Fibroblast of lung (primary cell): Measurements from ENCODE around the gene NDUFA11. TPM values are rescaled to one million over a fixed set of nuclear protein-coding genes. Genes with fewer than 3 reads are reported as not detected.

Experiments used
- DNase-seq, 2 donors: peaks; one replicate each; pipeline versions ENCODE4 v3.0.0 to v3.0.0-alpha.2; 2010; ENCODE audit warnings: low read depth in 2 of 2
- H2AFZ ChIP-seq: 2 replicates; pipeline ENCODE4 v1.5.1; 2012; ENCODE audit warnings: low read length, control low read depth, inconsistent platforms
- H3K27ac ChIP-seq: 2 replicates; pipeline ENCODE4 v1.5.1; 2011; ENCODE audit warnings: low read length, control low read depth; ENCODE audit not compliant: insufficient read depth
- H3K27me3 ChIP-seq: 2 replicates; pipeline ENCODE4 v1.5.1; 2011; ENCODE audit warnings: mild to moderate bottlenecking, low read length; ENCODE audit not compliant: control insufficient read depth, insufficient read depth
- H3K36me3 ChIP-seq: 2 replicates; pipeline ENCODE4 v1.5.1; 2011; ENCODE audit warnings: low read length; ENCODE audit not compliant: control insufficient read depth, insufficient read depth
- H3K4me1 ChIP-seq: 2 replicates; pipeline ENCODE4 v1.5.1; 2011; ENCODE audit warnings: low read length; ENCODE audit not compliant: control insufficient read depth, insufficient read depth; ENCODE audit errors: extremely low read depth
- H3K4me2 ChIP-seq: 2 replicates; pipeline ENCODE4 v1.5.1; 2011; ENCODE audit warnings: low read length, control low read depth; ENCODE audit not compliant: insufficient read depth; ENCODE audit errors: extremely low read depth
- H3K4me3 ChIP-seq, 4 experiments: fragments of 200-600 bp in 1 of 4; sonication (generic) in 1 of 4; replicated peaks in 1 of 4; 2 replicates each; pipeline ENCODE4 v1.5.1; 2011 to 2016; ENCODE audit warnings: low read length in 4 of 4, low read depth in 3 of 4, mild to moderate bottlenecking in 3 of 4, control low read depth in 2 of 4, inconsistent platforms in 1 of 4, mixed read lengths in 1 of 4; ENCODE audit not compliant: insufficient read depth in 1 of 4; ENCODE audit errors: control extremely low read depth in 1 of 4
- H3K79me2 ChIP-seq: 2 replicates; pipeline ENCODE4 v1.5.1; 2012; ENCODE audit warnings: mild to moderate bottlenecking, low read length, inconsistent platforms; ENCODE audit not compliant: control insufficient read depth, insufficient read depth
- H3K9ac ChIP-seq: 2 replicates; pipeline ENCODE4 v1.5.1; 2011; ENCODE audit warnings: mild to moderate bottlenecking, low read length, control low read depth; ENCODE audit not compliant: insufficient read depth
- H3K9me3 ChIP-seq: 2 replicates; pipeline ENCODE4 v1.5.1; 2012; ENCODE audit warnings: low read depth, low read length; ENCODE audit not compliant: control insufficient read depth, insufficient read depth
- H4K20me1 ChIP-seq: 2 replicates; pipeline ENCODE4 v1.5.1; 2011; ENCODE audit warnings: low read length; ENCODE audit not compliant: control insufficient read depth, insufficient read depth; ENCODE audit errors: extremely low read depth
- CTCF ChIP-seq, 2 donors: IDR thresholded peaks in 1 of 2; conservative IDR thresholded peaks in 1 of 2; 1 replicate in 1 of 2; 2 replicates in 1 of 2; pipeline ENCODE4 v1.5.1; 2011 to 2012; ENCODE audit warnings: low read length in 2 of 2, control low read depth in 1 of 2, inconsistent platforms in 1 of 2, low read depth in 1 of 2, mild to moderate bottlenecking in 1 of 2
- EZH2 ChIP-seq: IDR thresholded peaks from 2 replicates; pipeline ENCODE4 v1.5.1; 2012; ENCODE audit warnings: low read length, control low read depth, mild to moderate bottlenecking; ENCODE audit errors: missing control alignments
- polyA plus RNA-seq, 2 donors: library from polyadenylated mRNA; depleted of rRNA in 1 of 2; stranded (reverse) in 1 of 2; unstranded in 1 of 2; fragments of >200 nt; gene quantifications; 2 replicates each; pipeline ENCODE4 v1.2.1, GENCODE V29; 2011 to 2012; ENCODE audit warnings: missing spikeins in 1 of 2
- total RNA-seq: library from RNA; depleted of rRNA; stranded (reverse); fragments of >200 nt; gene quantifications from 2 replicates; pipeline ENCODE4 v1.2.1, GENCODE V29; 2014

NDUFA11 gene
- total and polyA plus RNA-seq, 2 donors (not counting 1 experiment from before 2014, with no cell fraction given) = 212 to 271 TPM

- no peaks in the 10 kb centered on the region for H4K20me1 ChIP-seq
- H3K9me3 ChIP-seq = no peaks in the 10 kb centered on the region
- H3K9ac ChIP-seq = no peak overlapping the region
- H3K4me3 ChIP-seq = no peak overlapping the region
- no peak overlapping the region for H3K27ac ChIP-seq
- TF ChIP-seq CTCF (conservative IDR thresholded peaks at IDR 0.05 in 1 of 2, IDR thresholded peaks at IDR 0.05 in 1 of 2; ENCODE audit: low read depth in 1 of 2, low read length in 2 of 2) (no peak), EZH2 (no peak)
- H3K4me1 ChIP-seq = peaks cover 24% of the 10 kb centered on the region
- no peak overlapping the region for H3K4me2 ChIP-seq
- H3K36me3 ChIP-seq = peaks cover 38% of the 10 kb centered on the region
- no peak for DNase-seq
- H3K79me2 ChIP-seq = peaks cover 12% of the 10 kb centered on the region
- H2AFZ ChIP-seq = no peak overlapping the region
- H3K27me3 ChIP-seq = no peaks in the 10 kb centered on the region
These were observed 26.0 kb upstream of the NDUFA11 start for GRCh38 chr19:5929625-5930024.

- no peak for DNase-seq
- no peaks in the 10 kb centered on the region for H3K27me3 ChIP-seq
- no peak overlapping the region for H3K9ac ChIP-seq
- peaks cover 43% of the 10 kb centered on the region for H3K36me3 ChIP-seq
- TF ChIP-seq CTCF (conservative IDR thresholded peaks at IDR 0.05 in 1 of 2, IDR thresholded peaks at IDR 0.05 in 1 of 2; ENCODE audit: low read depth in 1 of 2, low read length in 2 of 2) = no peak
- TF ChIP-seq EZH2 = no peak
- H3K4me1 ChIP-seq = peaks cover 19% of the 10 kb centered on the region
- no peak overlapping the region for H3K4me2 ChIP-seq
- no peaks in the 10 kb centered on the region for H4K20me1 ChIP-seq
- peaks cover 11% of the 10 kb centered on the region for H3K79me2 ChIP-seq
- H3K27ac ChIP-seq = no peak overlapping the region
- H3K9me3 ChIP-seq = no peaks in the 10 kb centered on the region
- no peak overlapping the region for H2AFZ ChIP-seq
- no peak overlapping the region for H3K4me3 ChIP-seq
These were observed 25.6 kb upstream of the NDUFA11 start for GRCh38 chr19:5929179-5929578.

GRCh38 chr19:5927441-5927821 is 23.8 kb upstream of the NDUFA11 start:
- H3K4me3 ChIP-seq = no peak overlapping the region
- H3K27ac ChIP-seq = peak overlapping the region; percentile 77
- no peaks in the 10 kb centered on the region for H3K9me3 ChIP-seq
- TF ChIP-seq EZH2 (no peak), CTCF (conservative IDR thresholded peaks at IDR 0.05 in 1 of 2, IDR thresholded peaks at IDR 0.05 in 1 of 2; ENCODE audit: low read depth in 1 of 2, low read length in 2 of 2) (no peak)
- H3K79me2 ChIP-seq = no peaks in the 10 kb centered on the region
- no peak overlapping the region for H3K4me2 ChIP-seq
- peaks cover 13% of the 10 kb centered on the region for H3K4me1 ChIP-seq
- DNase-seq = no peak
- no peak overlapping the region for H2AFZ ChIP-seq
- H3K27me3 ChIP-seq = no peaks in the 10 kb centered on the region
- H4K20me1 ChIP-seq = no peaks in the 10 kb centered on the region
- H3K36me3 ChIP-seq = peaks cover 50% of the 10 kb centered on the region
- peak overlapping the region; percentile 18 for H3K9ac ChIP-seq
